ENCODE data around the gene CAB39.

DNA sequence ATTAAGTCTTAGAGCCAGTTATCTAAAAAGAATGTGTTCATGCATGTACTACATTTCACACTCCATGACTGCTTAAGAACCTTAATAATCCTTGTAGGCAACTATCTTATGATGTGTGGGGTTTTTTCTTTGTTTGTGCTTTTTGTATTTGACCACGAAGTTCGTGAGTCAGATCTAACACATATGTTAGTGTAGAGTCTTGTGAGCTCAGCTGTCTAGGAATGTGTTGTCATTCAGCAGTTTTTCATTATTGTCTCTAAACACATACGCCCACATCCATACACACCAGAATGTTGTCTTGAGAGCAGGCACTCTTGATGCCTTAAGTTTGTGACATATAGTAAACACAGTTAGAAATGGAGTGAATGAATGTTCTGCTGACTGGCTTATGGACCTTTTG, 38.4 kb downstream of the CAB39 start:
- TF ChIP-seq, protein P1, sequence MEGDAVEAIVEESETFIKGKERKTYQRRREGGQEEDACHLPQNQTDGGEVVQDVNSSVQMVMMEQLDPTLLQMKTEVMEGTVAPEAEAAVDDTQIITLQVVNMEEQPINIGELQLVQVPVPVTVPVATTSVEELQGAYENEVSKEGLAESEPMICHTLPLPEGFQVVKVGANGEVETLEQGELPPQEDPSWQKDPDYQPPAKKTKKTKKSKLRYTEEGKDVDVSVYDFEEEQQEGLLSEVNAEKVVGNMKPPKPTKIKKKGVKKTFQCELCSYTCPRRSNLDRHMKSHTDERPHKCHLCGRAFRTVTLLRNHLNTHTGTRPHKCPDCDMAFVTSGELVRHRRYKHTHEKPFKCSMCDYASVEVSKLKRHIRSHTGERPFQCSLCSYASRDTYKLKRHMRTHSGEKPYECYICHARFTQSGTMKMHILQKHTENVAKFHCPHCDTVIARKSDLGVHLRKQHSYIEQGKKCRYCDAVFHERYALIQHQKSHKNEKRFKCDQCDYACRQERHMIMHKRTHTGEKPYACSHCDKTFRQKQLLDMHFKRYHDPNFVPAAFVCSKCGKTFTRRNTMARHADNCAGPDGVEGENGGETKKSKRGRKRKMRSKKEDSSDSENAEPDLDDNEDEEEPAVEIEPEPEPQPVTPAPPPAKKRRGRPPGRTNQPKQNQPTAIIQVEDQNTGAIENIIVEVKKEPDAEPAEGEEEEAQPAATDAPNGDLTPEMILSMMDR (IDR thresholded peaks at IDR 0.05; ENCODE audit: borderline replicate concordance, extremely low read depth, low read length, poor library complexity, severe bottlenecking) = no peak
- TF ChIP-seq EZH2 (IDR thresholded peaks at IDR 0.05; ENCODE audit: borderline replicate concordance, low read depth, low read length, severe bottlenecking) = no peak
